Measurements from ENCODE around the gene EREG. TPM values are rescaled to one million over a fixed set of nuclear protein-coding genes. Genes with fewer than 3 reads are reported as not detected.

The EREG gene
- total and polyA plus RNA-seq, 7 donors: 0.71 to 5.8 (median 2.0) TPM

DNA sequence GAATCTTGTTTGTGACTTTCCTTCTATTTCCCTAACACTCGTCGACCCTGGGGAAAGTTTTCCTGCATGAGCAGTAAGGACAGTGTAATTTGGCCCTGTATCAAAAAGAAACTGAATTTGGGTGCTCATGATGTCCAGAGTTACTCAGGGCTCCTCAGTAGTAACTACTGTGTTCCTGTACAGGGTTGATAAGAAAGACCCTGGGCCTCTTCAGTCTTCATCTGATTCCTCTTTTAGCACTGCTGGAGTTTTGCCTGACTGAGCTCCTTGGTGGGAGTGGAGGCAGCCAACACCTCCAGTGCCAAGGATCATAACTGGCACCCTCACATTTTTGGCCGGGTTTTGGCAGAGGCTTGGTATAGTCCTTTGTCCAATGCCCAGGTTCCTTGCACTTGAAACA is 72.9 kb downstream of the EREG start:
- Histone ChIP-seq H3K4me3 (no peak overlapping the region), H3K27ac (no peak overlapping the region), H3K27me3 (no peaks in the 10 kb centered on the region), H3K36me3 (no peaks in the 10 kb centered on the region), H3K4me1 (no peaks in the 10 kb centered on the region), H3K9me3 (no peaks in the 10 kb centered on the region)
- intact Hi-C loops (cut with DNase I): no loop called here
- DNase-seq: no peak
- TF ChIP-seq, protein P1, sequence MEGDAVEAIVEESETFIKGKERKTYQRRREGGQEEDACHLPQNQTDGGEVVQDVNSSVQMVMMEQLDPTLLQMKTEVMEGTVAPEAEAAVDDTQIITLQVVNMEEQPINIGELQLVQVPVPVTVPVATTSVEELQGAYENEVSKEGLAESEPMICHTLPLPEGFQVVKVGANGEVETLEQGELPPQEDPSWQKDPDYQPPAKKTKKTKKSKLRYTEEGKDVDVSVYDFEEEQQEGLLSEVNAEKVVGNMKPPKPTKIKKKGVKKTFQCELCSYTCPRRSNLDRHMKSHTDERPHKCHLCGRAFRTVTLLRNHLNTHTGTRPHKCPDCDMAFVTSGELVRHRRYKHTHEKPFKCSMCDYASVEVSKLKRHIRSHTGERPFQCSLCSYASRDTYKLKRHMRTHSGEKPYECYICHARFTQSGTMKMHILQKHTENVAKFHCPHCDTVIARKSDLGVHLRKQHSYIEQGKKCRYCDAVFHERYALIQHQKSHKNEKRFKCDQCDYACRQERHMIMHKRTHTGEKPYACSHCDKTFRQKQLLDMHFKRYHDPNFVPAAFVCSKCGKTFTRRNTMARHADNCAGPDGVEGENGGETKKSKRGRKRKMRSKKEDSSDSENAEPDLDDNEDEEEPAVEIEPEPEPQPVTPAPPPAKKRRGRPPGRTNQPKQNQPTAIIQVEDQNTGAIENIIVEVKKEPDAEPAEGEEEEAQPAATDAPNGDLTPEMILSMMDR (IDR thresholded peaks at IDR 0.05): no peak
- TF ChIP-seq POLR2A (IDR thresholded peaks at IDR 0.05) (no peak), POLR2AphosphoS5 (IDR thresholded peaks at IDR 0.05) (no peak), EP300 (IDR thresholded peaks at IDR 0.05) (no peak)
- WGBS, 2 donors: 92 to 97% methylated on average over 3 of the region's 3 CpGs

Other genes starting within 250 kb of the EREG start
- gene MTHFD2L, start 207.0 kb upstream of the EREG start, total RNA-seq: 10 to 100 TPM; 13.8 to 27.1 (median 22.9) TPM
- 10 to 100 TPM in 1 of 3 donors, 1 to 10 TPM in 2; 6.8 to 16.2 (median 9.7) TPM for gene MTHFD2L, start 207.0 kb upstream of the EREG start, polyA plus RNA-seq
- not detected for gene EPGN, start 56.7 kb upstream of the EREG start, total RNA-seq
- under 1 TPM in 1 of 3 donors, not detected in 2; 0.13 TPM for gene EPGN, start 56.7 kb upstream of the EREG start, polyA plus RNA-seq
- gene AREG, start 80.0 kb downstream of the EREG start, total RNA-seq: 10 to 100 TPM in 3 of 4 donors, 1 to 10 TPM in 1; 1.1 to 12.5 (median 10.7) TPM
- gene AREG, start 80.0 kb downstream of the EREG start, polyA plus RNA-seq: 10 to 100 TPM; 13.2 to 31.9 (median 30.3) TPM